Lower lobe of right lung (tissue), 2 donors: ENCODE results near the gene BUD13. TPM values are rescaled to one million over a fixed set of nuclear protein-coding genes. Genes with fewer than 3 reads are reported as not detected.

ENCODE experiments used
- ATAC-seq, 2 donors: fragments of 200-7000 bp; cut with Tn5 transposase; one replicate each; pipeline ENCODE4 v1.9.1; 2020 to 2022; ENCODE audit warnings: mild to moderate bottlenecking in 2 of 2, moderate library complexity in 2 of 2
- DNase-seq: peaks from one replicate; pipeline ENCODE4 v3.0.0-alpha.2; 2020
- H3K27ac ChIP-seq: fragments of 200-600 bp; one replicate; pipeline ENCODE4 v1.8.0; 2022
- H3K27me3 ChIP-seq: fragments of 200-600 bp; one replicate; pipeline ENCODE4 v1.8.0; 2022; ENCODE audit warnings: low read depth
- H3K36me3 ChIP-seq: fragments of 200-600 bp; one replicate; pipeline ENCODE4 v1.8.0; 2022; ENCODE audit warnings: mild to moderate bottlenecking
- H3K4me1 ChIP-seq: fragments of 200-600 bp; one replicate; pipeline ENCODE4 v1.8.0; 2022
- H3K4me3 ChIP-seq: fragments of 200-600 bp; one replicate; pipeline ENCODE4 v1.8.0; 2022; ENCODE audit warnings: mild to moderate bottlenecking
- H3K9me3 ChIP-seq: fragments of 200-600 bp; one replicate; pipeline ENCODE4 v1.8.0; 2022
- intact Hi-C: fragments of 100-400 bp; cut with DNase I; formaldehyde crosslinking; loops from one replicate; pipeline ENCODE4 v1.11.0; 2022
- total RNA-seq: library from RNA; stranded (reverse); fragmentation: NEBNext Ultra II Directional; extraction: Animal tissue kit (Norgen Biotek cat#: 25700); gene quantifications from one replicate; pipeline ENCODE4 v1.2.1, GENCODE V29; 2021
- TF ChIP-seq, protein P1 (sequence below): fragments of 200-600 bp; IDR thresholded peaks from one replicate; pipeline ENCODE4 v1.8.0; 2022; ENCODE audit warnings: antibody characterized with exemption, mild to moderate bottlenecking
- donor health status: DM: no; HTN: yes; CAD: no; lungs with severe emphysema.

Gene BUD13
- total RNA-seq, 1 donor from 2014 or later = 15.8 TPM

DNA sequence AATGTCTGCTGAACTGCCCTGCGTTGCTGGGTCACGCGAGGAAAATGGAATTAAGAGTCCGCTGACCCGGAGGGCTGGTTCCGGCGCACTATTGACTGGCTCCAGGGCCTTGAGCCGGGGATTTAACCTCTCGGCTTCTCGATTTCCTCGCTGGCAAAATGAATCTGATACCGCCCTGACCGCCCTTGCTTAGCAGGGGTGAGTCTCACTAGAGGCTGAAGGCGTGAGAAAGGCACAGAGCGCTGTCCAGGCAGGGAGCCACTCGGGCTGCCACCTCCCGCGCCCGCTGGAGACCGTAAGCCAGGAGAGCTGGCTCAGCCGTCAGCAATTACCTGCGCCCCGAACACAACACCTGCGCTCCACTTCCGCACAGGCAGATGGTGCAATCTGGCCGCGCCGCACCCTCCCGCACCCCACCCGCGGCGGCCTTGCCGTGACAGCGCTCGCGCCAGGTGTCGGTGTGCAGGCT, 65.6 kb downstream of the BUD13 start:
- Histone ChIP-seq H3K27me3 (peaks cover 29% of the 10 kb centered on the region), H3K36me3 (no peaks in the 10 kb centered on the region), H3K4me1 (no peaks in the 10 kb centered on the region), H3K27ac (no peak overlapping the region), H3K9me3 (no peaks in the 10 kb centered on the region), H3K4me3 (no peak overlapping the region)
- TF ChIP-seq, protein P1, sequence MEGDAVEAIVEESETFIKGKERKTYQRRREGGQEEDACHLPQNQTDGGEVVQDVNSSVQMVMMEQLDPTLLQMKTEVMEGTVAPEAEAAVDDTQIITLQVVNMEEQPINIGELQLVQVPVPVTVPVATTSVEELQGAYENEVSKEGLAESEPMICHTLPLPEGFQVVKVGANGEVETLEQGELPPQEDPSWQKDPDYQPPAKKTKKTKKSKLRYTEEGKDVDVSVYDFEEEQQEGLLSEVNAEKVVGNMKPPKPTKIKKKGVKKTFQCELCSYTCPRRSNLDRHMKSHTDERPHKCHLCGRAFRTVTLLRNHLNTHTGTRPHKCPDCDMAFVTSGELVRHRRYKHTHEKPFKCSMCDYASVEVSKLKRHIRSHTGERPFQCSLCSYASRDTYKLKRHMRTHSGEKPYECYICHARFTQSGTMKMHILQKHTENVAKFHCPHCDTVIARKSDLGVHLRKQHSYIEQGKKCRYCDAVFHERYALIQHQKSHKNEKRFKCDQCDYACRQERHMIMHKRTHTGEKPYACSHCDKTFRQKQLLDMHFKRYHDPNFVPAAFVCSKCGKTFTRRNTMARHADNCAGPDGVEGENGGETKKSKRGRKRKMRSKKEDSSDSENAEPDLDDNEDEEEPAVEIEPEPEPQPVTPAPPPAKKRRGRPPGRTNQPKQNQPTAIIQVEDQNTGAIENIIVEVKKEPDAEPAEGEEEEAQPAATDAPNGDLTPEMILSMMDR = no peak
- intact Hi-C loops = no loop called here
- ATAC-seq (peak; percentile 57 to 67), DNase-seq (peak; percentile 57)

GRCh38 chr11:116703421-116703820, 69.4 kb downstream of the BUD13 start:
- peak; percentile 10 for DNase-seq
- no peaks in the 10 kb centered on the region for H3K9me3 ChIP-seq
- intact Hi-C loops = no loop called here

GRCh38 chr11:116702772-116703385, 69.9 kb downstream of the BUD13 start:
- ATAC-seq (no peak), DNase-seq (peak; percentile 7)
- Histone ChIP-seq H3K27ac (no peak overlapping the region), H3K4me3 (no peak overlapping the region), H3K36me3 (no peaks in the 10 kb centered on the region), H3K27me3 (peaks cover 23% of the 10 kb centered on the region), H3K4me1 (no peaks in the 10 kb centered on the region), H3K9me3 (no peaks in the 10 kb centered on the region)
- TF ChIP-seq, protein P1 = no peak
- intact Hi-C loops = no loop called here

More at GRCh38 chr11:116703421-116703820, 69.4 kb downstream of the BUD13 start:
- Histone ChIP-seq H3K27ac (no peak overlapping the region), H3K27me3 (peaks cover 23% of the 10 kb centered on the region), H3K36me3 (no peaks in the 10 kb centered on the region), H3K4me1 (no peaks in the 10 kb centered on the region), H3K4me3 (no peak overlapping the region)
- TF ChIP-seq, protein P1 = no peak
- no peak for ATAC-seq

GRCh38 chr11:116701876-116702275, 70.9 kb downstream of the BUD13 start:
- DNase-seq = peak; percentile 10

GRCh38 chr11:116701297-116701801, 71.4 kb downstream of the BUD13 start:
- intact Hi-C loops = no loop called here
- Histone ChIP-seq H3K36me3 (no peaks in the 10 kb centered on the region), H3K9me3 (no peaks in the 10 kb centered on the region), H3K27me3 (peaks cover 15% of the 10 kb centered on the region), H3K4me1 (no peaks in the 10 kb centered on the region), H3K4me3 (no peak overlapping the region), H3K27ac (no peak overlapping the region)
- TF ChIP-seq, protein P1 = no peak
- DNase-seq (peak; percentile 45), ATAC-seq (peak; percentile 5 to 7)

More at GRCh38 chr11:116701876-116702275, 70.9 kb downstream of the BUD13 start:
- H3K4me3 ChIP-seq = no peak overlapping the region
- no peak for ATAC-seq
- peaks cover 13% of the 10 kb centered on the region for H3K27me3 ChIP-seq
- no peak overlapping the region for H3K27ac ChIP-seq
- no peaks in the 10 kb centered on the region for H3K36me3 ChIP-seq
- no peaks in the 10 kb centered on the region for H3K9me3 ChIP-seq
- H3K4me1 ChIP-seq = no peaks in the 10 kb centered on the region
- intact Hi-C loops = no loop called here
- TF ChIP-seq, protein P1 = no peak
